NCI-H128 (cell line): ENCODE measurements around the gene GRAMD4.

ENCODE experiments used
- DNase-seq: peaks from one replicate; lab custom pipeline; 2025; ENCODE audit not compliant: unreplicated experiment; lab: John Stamatoyannopoulos, UW

The GRAMD4 gene

DNA sequence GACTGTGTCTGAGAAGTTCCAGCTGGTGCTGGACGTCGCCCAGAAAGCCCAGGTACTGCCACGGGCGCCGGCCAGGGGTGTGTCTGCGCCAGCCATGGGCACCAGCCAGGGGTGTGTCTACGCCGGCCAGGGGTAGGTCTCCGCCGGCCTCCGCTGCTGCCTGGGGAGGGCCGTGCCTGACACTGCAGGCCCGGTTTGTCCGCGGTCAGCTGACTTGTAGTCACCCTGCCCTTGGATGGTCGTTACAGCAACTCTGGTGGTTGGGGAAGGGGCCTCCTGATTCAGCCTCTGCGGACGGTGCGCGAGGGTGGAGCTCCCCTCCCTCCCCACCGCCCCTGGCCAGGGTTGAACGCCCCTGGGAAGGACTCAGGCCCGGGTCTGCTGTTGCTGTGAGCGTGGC is 47.9 kb downstream of the GRAMD4 start:
- DNase-seq = no peak

- DNase-seq = no peak
Measured at GRCh38 chr22:46669201-46669600, 49.0 kb downstream of the GRAMD4 start.

DNA sequence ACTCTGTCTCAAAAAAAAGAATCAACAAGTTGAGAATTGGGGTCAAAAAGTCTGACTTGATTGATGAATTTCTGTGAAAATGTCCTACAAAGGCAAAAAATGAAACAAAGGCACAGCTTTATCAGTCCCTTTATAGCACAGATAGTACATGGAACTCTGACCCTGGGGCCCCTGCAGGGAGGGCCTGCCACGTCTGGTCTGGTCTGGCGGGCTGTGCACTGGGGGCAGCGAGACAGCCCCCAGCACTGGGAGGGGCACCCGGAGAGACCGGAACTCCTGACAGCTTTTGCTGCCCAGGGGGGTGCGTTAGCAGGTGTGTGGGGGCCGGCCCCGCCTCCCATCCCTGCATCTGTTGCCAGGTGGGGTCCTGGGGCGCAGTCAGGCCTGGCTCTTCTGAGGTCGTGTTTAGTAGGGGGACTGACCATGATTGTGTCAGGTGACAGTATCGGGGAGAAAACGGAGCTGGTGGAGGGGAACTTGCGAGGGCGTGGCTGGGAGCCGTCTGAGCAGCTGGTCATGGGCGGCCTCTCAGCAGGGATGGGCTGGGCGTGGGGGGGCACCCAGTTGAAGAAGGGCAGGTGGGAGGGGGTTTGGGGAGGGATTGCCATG is 51.7 kb downstream of the GRAMD4 start:
- DNase-seq = no peak

DNA sequence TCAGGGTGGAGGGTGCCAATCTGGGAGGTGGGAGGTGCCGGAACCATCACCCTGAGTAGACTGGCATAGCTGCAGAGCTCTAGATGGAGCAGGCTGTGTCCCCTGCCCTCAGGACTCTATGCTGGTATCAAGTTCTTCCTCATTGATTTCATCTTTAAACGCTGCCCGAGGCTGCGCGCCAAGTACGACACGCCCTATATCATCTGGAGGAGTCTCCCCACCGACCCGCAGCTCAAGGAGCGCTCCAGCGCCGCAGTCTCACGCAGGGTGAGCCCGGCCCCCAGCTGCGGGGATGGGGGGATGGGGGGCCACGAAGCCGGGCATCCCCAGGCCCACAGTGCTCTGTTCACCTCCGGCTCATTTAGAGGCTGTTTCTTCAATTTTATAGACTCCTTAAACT is 52.5 kb downstream of the GRAMD4 start:
- no peak for DNase-seq

DNA sequence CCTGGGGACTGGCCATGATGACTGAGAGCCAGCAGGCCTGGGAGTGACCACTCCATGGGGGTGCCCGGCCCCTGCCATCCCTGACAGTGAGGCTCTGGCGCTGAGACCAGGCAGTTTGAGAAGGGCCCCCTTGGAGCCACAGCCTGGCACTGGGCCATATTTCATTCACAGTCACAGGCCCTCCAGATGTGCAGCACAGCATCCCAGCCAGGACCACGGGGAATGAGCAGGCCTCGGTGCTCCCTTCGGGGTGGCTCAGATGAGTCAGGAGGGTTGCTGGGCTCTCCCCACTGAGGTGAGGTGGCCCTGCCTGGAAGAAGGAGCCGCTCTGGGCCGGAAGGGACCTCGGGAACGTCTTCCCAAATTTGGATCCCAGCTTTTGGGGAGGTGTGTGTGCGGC is 53.0 kb downstream of the GRAMD4 start:
- no peak for DNase-seq

DNA sequence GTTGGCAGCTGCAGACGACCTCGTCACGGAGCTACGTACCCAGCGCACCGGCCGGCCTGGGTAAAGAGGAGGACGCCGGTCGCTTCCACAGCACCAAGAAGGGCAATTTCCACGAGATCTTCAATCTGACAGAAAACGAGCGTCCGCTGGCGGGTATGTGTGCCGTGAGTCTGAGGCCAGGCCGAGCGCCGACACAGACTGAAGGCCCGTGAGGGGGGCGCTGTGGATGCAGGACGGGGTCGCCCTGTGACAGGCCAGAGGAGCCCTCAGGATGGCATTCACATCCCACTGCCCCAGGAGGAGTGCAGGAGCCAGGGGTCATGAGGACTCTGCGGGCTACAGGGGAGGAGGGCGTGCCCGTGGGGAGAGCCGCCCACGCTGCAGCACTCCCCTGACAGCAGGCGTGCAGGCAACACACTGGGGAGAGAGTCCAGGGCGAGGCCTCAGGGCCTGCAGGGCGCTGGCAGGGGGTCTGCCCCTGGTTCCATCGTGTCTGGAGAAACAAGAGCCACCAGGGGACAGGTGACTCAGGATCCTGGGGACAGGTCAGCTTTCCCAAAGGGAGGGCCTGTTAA is 53.6 kb downstream of the GRAMD4 start:
- no peak for DNase-seq

GRCh38 chr22:46674367-46674781 is 54.2 kb downstream of the GRAMD4 start:
- no peak for DNase-seq

GRCh38 chr22:46674906-46675305 is 54.7 kb downstream of the GRAMD4 start:
- DNase-seq = no peak

- no peak for DNase-seq
Measured at GRCh38 chr22:46675479-46675878, 55.3 kb downstream of the GRAMD4 start.

DNA sequence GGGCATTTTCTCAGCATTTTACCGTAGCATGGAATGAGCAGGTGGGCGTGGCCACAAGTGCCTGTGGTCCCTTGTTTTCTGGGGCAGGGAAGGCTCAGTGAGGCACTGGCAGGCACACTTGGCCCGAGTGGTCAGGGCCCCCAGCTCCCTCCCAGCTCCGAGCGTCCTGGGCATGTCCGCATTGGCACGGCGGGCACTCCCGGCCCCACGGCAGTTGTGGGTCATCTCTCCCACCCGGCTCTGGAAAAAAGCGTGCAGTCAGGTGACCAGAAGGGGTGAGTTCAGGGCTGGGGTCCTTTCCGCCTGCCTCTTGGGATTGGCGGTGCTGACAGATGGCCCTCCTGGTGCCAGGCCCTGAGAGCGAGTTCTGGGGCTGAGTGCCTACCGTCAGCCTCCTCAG is 55.8 kb downstream of the GRAMD4 start:
- DNase-seq = no peak

DNA sequence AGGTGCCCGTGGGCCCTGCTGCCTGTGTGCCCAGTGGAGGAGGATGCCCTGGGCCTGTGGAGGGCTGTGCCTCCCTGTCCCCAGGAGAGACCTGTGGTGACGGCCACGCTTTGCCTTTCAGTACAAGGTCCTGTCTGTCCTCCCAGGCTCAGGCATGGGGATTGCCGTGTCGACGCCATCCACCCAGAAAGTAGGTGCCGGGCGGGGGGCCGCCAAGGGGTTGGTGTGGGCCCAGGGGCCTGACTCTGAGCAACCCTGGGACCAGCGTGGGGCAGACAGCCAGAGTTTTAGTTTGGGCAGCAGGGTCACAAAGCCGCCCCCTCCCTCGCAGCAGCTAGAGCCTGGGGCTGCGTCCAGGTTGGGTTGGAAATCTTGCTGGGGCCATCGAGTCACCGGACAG is 56.3 kb downstream of the GRAMD4 start:
- DNase-seq = no peak

DNA sequence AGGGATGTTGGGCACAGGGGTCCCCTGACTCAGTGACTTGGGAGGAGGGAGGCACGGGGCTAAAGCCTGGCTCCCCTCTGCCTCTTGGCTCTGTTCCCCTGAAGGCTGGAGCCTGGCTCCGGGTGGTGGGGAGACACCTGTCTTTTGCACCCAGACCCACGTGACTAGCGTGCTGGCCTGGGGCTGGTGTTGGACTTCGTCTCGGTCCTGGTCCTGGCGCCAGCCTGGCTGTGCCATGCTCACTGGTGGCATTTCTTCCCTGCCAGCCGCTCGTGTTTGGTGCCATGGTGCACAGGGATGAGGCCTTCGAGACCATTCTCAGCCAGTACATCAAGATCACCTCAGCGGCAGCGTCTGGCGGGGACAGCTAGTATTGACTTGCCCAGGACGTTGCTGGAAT is 56.7 kb downstream of the GRAMD4 start:
- no peak for DNase-seq

DNA sequence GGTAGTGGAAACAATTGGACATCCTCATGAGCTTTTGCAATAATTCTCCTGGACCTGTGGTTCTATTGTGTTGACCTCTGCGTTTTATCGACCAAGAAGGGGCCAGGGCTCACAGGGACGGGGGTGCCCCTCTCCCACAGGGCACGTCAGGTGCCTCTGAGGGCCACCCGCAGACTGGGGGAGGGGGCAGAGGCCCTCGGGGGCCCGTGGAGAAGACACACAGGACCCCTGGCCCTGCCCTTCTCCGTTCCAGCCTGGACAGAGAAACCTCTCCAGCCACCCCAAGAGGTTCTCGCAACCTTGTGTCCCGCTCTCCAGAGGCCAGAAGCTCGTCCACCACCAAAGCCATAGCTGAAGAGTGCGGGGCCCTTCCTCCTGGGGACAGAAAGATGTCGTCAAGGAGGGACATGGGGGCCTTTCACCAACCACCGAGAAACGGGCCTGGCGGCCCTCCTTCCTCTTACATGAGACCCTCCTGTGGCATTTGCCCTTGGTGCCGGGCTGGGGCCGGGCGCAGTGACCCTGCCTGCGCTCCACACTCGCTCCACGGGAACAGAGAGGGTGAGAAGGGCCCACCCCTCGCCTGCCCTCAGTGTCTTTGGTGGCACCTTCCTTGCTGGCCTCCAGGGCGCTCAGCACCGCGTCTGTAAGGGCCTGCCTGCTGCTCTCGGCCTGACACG is 57.3 kb downstream of the GRAMD4 start:
- DNase-seq = no peak

DNA sequence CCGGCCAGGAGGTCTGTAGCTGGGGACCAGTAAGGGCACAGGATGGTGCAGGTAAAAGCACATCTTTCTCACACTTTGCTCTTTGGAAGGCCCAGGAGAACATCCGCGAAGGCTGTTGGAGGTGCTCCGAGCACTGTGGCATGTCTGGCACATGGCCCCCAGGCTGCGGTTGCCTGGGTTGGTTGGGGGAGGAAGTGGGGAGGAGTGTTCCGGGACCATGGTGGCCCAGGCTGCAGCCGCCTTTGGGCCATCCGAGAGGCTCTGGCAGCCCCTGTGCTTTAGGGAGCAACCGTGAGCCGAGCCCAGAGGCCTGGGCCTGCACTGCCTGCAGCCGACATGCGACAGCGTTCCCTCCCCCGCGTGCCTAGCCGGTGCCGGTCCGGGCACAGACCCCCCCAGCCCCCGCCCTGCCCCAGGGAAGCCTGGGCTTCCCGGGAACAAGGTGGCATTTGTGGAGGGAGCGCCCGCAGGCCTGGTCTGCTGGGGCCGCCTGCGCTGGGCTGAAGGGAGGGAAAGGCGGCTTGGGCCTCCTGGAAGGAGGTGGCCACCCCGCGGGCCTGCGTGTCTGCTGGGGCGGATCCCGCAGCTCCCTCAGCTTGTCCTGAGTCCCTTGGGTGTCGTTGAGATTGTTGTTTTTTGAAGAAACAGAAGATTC is 57.9 kb downstream of the GRAMD4 start:
- no peak for DNase-seq

GRCh38 chr22:46678785-46679700 is 58.9 kb downstream of the GRAMD4 start:
- no peak for DNase-seq

DNA sequence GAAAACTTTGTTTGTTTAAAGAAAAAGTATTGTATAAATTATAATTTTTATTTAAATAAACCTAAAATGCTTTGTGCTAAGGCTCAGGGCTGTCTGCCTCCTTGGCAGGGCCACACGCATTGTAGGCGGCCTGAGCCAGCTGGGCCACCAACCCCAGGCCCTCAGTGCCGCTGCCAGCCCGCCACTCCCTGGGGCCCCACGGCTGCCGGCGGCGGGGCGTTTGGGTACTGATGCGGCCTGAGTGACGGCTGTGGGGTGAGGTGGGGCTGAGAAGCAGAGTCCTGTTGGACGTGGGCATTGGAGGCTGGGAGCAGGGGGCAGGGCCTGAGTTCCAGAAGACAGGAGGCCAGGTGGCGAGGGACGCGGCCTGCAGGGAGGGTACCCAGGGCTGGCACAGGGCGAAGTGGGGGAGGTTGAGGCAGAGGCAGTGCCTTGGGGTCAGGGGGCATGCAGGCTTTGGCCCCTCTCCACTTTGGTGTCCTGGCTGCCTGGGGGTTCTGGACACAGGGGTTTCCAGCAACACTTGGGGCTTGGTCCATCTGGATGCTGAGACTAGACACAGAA is 59.6 kb downstream of the GRAMD4 start:
- no peak for DNase-seq

- no peak for DNase-seq
Measured at GRCh38 chr22:46681010-46681409, 60.8 kb downstream of the GRAMD4 start.

GRCh38 chr22:46682011-46682731 is 62.0 kb downstream of the GRAMD4 start:
- no peak for DNase-seq

DNA sequence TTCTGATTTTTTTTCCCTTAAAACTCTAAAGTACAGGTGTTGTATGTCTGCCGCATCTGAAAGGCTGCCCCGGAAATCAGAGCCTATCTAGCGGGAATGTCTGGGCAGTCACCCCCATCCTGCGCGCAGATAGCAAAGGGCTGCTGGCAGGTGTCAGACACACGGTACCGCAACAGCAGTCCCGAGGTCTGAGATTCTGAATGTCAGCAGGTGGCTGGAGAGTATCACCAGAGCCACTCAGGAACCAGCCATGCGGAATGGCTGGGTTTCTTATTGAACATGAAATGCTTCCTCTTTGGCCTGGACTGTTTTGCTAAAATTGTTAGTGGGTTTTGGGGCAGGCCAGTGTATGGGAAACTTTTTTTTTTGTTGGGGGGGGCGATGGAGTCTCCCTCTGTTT is 64.5 kb downstream of the GRAMD4 start:
- DNase-seq = peak; percentile 3
